ENCODE data around the gene FILIP1. TPM values are rescaled to one million over a fixed set of nuclear protein-coding genes. Genes with fewer than 3 reads are reported as not detected.
"Not testable (repeated sequence)": the region's sequence is repeated elsewhere in the genome, so short reads cannot be mapped to it uniquely, and the experiment has no call there.

The FILIP1 gene
- total RNA-seq, 1 donor from 2014 or later, result under 0.01 TPM

GRCh38 chr6:75436869-75437268 is 56.7 kb downstream of the FILIP1 start:
- TF ChIP-seq CTCF (IDR thresholded peaks at IDR 0.05; ENCODE audit: insufficient read depth, low read length, severe bottlenecking), result no peak
- DNase-seq (ENCODE audit: low read depth), result no peak
- Histone ChIP-seq H3K36me3 (ENCODE audit: control insufficient read depth, insufficient read depth, low read length) (no peaks in the 10 kb centered on the region), H3K4me3 (ENCODE audit: low read depth, low read length) (no peak overlapping the region), H3K27me3 (ENCODE audit: control insufficient read depth, insufficient read depth, low read length) (no peaks in the 10 kb centered on the region)
- no peak for FAIRE-seq

- not testable (repeated sequence) for FAIRE-seq
Observed at GRCh38 chr6:75432809-75433208, 60.8 kb downstream of the FILIP1 start.

GRCh38 chr6:75431379-75431778 is 62.2 kb downstream of the FILIP1 start:
- H3K4me3 ChIP-seq (ENCODE audit: low read depth, low read length), result no peak overlapping the region
- TF ChIP-seq CTCF (IDR thresholded peaks at IDR 0.05; ENCODE audit: insufficient read depth, low read length, severe bottlenecking), result no peak
- no peak for FAIRE-seq

More at GRCh38 chr6:75432809-75433208, 60.8 kb downstream of the FILIP1 start:
- not testable (repeated sequence) for DNase-seq (ENCODE audit: low read depth); H3K36me3 ChIP-seq (ENCODE audit: control insufficient read depth, insufficient read depth, low read length); H3K4me3 ChIP-seq (ENCODE audit: low read depth, low read length); H3K27me3 ChIP-seq (ENCODE audit: control insufficient read depth, insufficient read depth, low read length)

GRCh38 chr6:75430631-75431325 is 62.8 kb downstream of the FILIP1 start:
- no peaks in the 10 kb centered on the region for H3K27me3 ChIP-seq (ENCODE audit: control insufficient read depth, insufficient read depth, low read length)
- FAIRE-seq (no peak), DNase-seq (ENCODE audit: low read depth) (no peak)
- no peaks in the 10 kb centered on the region for H3K36me3 ChIP-seq (ENCODE audit: control insufficient read depth, insufficient read depth, low read length)
- no peak overlapping the region for H3K4me3 ChIP-seq (ENCODE audit: low read depth, low read length)
- no peak for TF ChIP-seq CTCF (IDR thresholded peaks at IDR 0.05; ENCODE audit: insufficient read depth, low read length, severe bottlenecking)

More at GRCh38 chr6:75431379-75431778, 62.2 kb downstream of the FILIP1 start:
- DNase-seq (ENCODE audit: low read depth), result peak; percentile 37
- H3K36me3 ChIP-seq (ENCODE audit: control insufficient read depth, insufficient read depth, low read length), result no peaks in the 10 kb centered on the region
- H3K27me3 ChIP-seq (ENCODE audit: control insufficient read depth, insufficient read depth, low read length), result no peaks in the 10 kb centered on the region

GRCh38 chr6:75429061-75429703 is 64.4 kb downstream of the FILIP1 start:
- FAIRE-seq (no peak), DNase-seq (ENCODE audit: low read depth) (no peak)
- H3K4me3 ChIP-seq (ENCODE audit: low read depth, low read length), result no peak overlapping the region
- no peak for TF ChIP-seq CTCF (IDR thresholded peaks at IDR 0.05; ENCODE audit: insufficient read depth, low read length, severe bottlenecking)
- no peaks in the 10 kb centered on the region for H3K36me3 ChIP-seq (ENCODE audit: control insufficient read depth, insufficient read depth, low read length)
- H3K27me3 ChIP-seq (ENCODE audit: control insufficient read depth, insufficient read depth, low read length), result no peaks in the 10 kb centered on the region

GRCh38 chr6:75428204-75428603 is 65.4 kb downstream of the FILIP1 start:
- H3K4me3 ChIP-seq (ENCODE audit: low read depth, low read length), result no peak overlapping the region
- no peaks in the 10 kb centered on the region for H3K27me3 ChIP-seq (ENCODE audit: control insufficient read depth, insufficient read depth, low read length)
- H3K36me3 ChIP-seq (ENCODE audit: control insufficient read depth, insufficient read depth, low read length), result no peaks in the 10 kb centered on the region
- FAIRE-seq, result no peak
- no peak for DNase-seq (ENCODE audit: low read depth)
- TF ChIP-seq CTCF (IDR thresholded peaks at IDR 0.05; ENCODE audit: insufficient read depth, low read length, severe bottlenecking), result no peak
